NOMO-1 (cell line): ENCODE results near the gene MBD2.
A peak's percentile ranks its signal among the peaks of the same experiment; 100 is the strongest.

ENCODE experiments used
- DNase-seq, 2 experiments: peaks; one replicate each; lab custom pipeline; 2025; ENCODE audit not compliant: unreplicated experiment in 2 of 2; lab: John Stamatoyannopoulos, UW

Gene MBD2

DNA sequence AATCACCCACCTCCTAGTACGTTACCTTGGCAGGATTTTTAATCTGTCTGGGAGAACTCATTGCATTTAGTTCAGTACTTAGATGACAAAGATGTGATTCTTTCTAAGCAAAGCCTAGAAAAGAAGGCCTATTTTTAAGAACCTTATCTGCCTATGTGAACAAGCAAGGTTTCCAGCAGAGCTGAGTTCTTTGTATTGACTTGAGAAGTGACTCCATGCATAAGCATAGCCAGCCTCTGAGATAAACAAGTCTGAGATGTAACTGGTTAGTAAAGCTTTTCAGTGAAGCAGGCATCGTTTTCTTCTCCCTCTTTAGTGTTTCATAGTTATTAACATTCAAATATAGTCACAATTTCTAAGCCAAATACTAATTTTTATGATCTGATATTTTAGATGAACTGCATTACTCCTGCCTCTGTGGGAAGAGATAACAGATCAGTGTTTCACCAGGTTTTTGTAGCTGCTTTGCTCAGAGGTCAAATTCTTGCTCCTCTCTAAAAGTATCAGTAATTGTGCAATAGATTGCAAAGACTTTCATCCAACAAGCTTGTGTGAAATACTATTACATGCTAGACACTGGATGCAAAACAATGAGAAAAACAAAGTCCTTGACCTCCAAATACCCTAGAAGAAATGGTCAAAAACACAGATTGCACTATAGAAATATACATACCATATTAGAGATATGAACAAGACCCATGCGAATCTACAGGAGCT is 107.8 kb downstream of the MBD2 start:
- peak in 1 of 2 experiments; percentile 2 for DNase-seq

DNA sequence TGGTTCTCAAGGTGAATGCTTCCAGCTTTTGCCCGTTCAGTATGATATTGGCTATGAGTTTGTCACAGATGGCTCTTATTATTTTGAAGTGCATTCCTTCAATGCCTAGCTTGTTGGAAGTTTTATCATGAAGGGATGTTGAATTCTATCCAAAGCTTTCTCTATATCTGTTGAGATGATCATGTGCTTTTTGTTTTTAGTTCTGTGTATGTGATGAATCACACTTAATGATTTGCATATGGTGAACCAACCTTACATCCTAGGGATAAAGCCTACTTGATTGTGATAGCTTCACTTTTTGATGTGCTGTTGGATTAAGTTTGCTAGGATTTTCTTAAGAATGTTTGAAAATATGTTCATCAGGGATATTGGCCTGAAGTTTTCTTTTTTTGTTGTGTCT is 112.1 kb downstream of the MBD2 start:
- DNase-seq, result no peak

DNA sequence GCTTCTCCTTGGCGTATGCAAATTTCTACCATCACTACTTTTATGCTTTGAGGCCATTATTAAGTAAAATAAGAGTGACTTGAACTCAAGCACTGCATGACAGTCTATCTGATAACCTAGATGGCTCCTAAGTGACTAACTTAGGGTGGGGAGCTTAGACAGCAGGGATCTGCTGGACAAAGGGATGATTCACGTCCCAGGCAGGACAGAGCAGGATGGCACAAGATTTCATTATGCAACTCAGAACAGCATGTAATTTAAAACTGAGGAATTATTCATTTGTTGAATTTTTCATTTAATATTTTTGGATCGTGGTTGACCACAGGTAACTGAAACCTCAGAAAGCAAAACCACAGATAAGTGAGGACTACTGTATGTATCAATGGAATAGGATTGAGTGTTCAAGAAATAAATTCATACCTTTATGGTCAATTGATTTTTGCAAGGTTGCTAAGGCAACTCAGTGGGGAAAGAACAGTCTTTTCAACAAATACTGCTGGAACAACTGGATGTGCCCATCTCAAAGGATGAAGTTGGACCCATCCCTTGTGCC is 115.3 kb downstream of the MBD2 start:
- no peak for DNase-seq

DNA sequence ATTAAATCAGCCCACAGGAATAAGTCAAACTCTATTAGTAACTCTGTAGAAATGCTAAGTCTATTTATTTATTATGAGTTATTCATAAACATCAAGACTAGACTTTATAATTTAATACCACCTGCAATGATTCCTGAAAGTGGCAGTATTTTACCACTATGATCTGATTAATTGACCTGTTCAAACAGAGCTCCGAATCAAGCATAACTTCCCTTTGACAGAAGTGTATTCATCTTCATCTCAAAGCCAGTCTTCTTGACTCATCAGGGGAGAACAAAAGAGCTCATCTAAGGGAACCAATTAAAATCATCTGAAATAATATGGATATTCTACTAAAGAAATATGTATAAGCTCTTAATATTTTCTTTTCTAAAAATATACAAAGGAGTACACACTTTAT is 122.3 kb downstream of the MBD2 start:
- DNase-seq, result no peak
